HG02840 (cell line): ENCODE measurements around the gene APBA2.
"Not testable (repeated sequence)": the region's sequence is repeated elsewhere in the genome, so short reads cannot be mapped to it uniquely, and the experiment has no call there.

Experiments
- ATAC-seq: cut with Tn5 transposase; IDR thresholded peaks from one replicate; pipeline ENCODE4 v1.9.1; 2021; ENCODE audit warnings: mild to moderate bottlenecking, moderate library complexity, moderate number of reproducible peaks; ENCODE audit not compliant: unreplicated experiment, low FRiP score

Gene APBA2

GRCh38 chr15:29092376-29093064, 206.7 kb downstream of the APBA2 start:
- ATAC-seq = no peak

DNA sequence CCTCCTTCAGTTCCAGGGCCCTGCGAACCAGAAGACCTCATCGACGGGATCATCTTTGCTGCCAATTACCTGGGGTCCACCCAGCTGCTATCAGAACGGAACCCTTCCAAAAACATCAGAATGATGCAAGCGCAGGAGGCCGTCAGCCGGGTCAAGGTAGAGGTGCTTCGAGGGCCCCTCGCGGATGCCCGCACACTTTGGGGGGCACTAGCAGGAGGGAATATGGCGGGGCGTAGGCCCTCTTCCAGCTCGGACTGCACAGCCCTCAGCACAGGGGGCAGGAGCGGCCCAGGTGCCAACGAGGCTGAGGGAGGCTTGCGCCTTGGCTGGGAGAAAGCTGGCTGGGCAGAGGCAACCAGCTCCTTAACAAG, 207.3 kb downstream of the APBA2 start:
- ATAC-seq = no peak

- ATAC-seq = no peak
Observed at GRCh38 chr15:29093696-29094343, 208.0 kb downstream of the APBA2 start.

- no peak for ATAC-seq
Observed at GRCh38 chr15:29094711-29095110, 208.9 kb downstream of the APBA2 start.

GRCh38 chr15:29095746-29096145, 210.0 kb downstream of the APBA2 start:
- ATAC-seq = no peak

GRCh38 chr15:29097168-29097567, 211.4 kb downstream of the APBA2 start:
- no peak for ATAC-seq

DNA sequence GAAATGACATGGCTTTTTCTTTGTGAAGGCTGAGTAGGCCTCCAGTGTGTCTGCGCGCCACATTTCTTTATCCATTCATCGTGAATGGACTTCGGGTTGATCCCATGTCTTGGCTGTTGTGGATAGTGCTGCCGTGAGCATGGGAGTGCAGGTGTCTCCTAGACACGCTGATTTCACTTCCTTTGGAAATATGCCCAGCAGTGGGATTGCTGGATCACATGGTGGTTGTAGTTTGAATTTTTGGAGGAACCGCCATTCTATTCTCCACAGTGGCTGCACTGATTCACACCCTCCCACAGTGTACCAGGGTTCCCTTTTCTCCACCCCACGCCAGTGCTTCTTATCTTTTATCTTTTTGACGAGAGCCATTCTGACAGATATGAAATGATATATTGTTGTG, 212.2 kb downstream of the APBA2 start:
- no peak for ATAC-seq

DNA sequence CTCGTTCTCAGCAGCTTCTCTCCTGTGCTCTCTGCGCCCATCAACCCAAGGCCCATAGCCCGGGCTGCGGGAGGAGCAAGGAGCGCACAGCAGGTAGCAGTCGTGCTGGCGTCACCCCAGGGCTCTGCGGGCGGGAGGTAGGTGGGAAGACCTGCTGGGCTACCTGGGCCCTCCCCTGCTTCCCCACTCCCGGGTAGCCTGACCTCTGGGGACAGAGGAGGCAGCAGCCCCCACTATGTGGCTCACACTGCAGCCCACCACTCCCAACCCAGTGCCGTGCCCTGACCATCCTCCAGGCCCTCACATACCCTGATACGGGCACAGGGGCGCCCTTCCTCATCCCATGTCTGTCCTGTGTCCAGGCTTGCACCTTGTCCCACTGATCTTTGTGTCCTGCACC, 212.9 kb downstream of the APBA2 start:
- no peak for ATAC-seq

DNA sequence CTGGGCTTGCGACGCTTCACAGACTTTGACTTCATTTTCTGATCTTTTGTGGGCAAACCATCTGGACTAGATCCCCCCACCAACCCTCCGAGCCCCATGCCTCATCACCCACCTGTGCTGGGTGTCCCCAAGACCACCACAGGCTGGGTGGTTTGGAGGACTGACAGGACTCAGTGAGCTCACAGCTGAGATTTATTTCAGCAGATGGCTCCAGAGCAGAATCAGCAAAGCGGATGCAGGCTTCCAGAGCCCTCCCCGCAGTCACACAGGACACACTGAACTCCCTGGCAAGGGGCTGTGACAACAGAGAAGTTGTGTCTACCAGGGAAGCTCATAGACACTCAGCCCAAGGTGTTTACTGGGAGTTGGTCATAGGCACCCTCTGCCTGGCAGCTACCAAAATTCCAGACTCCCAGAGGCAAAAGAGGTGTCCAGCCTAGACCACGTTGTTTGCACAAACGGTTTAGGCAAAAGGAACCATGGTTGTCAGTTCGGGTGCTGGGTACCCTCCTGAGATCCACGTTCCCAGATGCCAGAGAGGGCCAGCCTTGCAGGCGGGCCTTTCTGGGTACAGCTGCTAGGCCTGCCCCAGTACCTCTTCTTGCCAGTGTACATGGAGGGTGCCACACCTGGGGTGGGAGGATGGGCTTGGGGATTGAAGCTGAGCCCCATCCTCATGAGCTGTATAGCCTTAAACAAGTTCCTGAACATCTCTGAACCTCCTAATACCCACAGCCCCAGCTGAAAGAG, 213.5 kb downstream of the APBA2 start:
- ATAC-seq = no peak

- no peak for ATAC-seq
Observed at GRCh38 chr15:29100486-29101000, 214.8 kb downstream of the APBA2 start.

DNA sequence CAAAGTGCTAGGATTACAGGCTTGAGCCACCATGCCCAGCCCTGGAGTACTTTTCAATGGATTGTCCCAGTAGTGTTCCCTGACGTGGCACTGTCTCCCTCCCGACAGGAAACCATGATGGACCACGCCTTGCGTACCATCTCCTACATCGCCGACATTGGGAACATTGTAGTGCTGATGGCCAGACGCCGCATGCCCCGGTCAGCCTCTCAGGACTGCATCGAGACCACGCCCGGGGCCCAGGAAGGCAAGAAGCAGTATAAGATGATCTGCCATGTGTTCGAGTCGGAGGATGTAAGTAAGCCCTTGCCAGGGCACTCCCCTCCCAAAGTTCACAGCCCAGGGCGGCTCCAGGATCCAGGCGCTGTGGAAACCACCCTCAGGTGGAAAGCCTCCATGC, 215.7 kb downstream of the APBA2 start:
- ATAC-seq = no peak

- ATAC-seq = not testable (repeated sequence)
Observed at GRCh38 chr15:29102173-29102794, 216.5 kb downstream of the APBA2 start.

- ATAC-seq = no peak
Observed at GRCh38 chr15:29102911-29103823, 217.4 kb downstream of the APBA2 start.

GRCh38 chr15:29103824-29104565, 218.2 kb downstream of the APBA2 start:
- ATAC-seq = no peak

GRCh38 chr15:29104566-29104880, 218.7 kb downstream of the APBA2 start:
- ATAC-seq = no peak

DNA sequence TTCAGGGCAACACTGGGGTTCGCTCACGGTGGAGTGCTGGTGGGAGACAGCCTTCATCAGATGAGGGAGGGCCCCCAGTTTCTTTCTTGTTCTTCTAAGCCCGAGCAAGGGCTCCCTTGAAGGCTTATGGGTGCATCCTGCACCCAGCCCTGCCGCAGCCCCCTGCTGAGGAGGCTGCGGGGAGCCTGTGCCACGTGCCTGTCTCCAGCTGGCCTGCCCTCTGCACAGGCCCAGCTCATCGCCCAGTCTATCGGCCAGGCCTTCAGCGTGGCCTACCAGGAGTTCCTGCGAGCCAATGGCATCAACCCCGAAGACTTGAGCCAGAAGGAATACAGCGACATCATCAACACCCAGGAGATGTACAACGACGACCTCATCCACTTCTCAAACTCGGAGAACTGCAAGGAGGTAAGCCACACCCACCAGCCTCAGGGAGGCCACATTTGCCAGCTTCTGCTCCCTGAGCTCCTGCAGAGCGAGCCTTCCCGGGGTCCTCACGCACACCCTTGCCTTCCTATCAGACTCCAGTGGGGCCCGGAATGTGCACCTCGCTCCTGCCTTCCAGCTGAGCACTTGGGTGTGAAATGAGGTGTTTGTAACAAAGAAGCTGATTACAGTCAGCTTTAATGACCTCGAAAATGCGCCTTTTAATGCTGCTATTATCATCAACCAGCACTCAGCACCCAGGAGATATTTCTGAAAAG, 219.5 kb downstream of the APBA2 start:
- no peak for ATAC-seq

GRCh38 chr15:29106116-29106515, 220.3 kb downstream of the APBA2 start:
- ATAC-seq = no peak

- ATAC-seq = no peak
Observed at GRCh38 chr15:29106551-29107290, 220.9 kb downstream of the APBA2 start.
